H9 (cell line): Measurements from ENCODE around the gene ETV4. TPM values are rescaled to one million over a fixed set of nuclear protein-coding genes. Genes with fewer than 3 reads are reported as not detected.

Source experiments
- DNase-seq: peaks from one replicate; pipeline ENCODE4 v3.0.0-alpha.2; 2017
- H2AFZ ChIP-seq: one replicate; pipeline ENCODE4 v1.6.1; 2013; ENCODE audit warnings: mild to moderate bottlenecking, low read length, control low read depth, moderate library complexity
- H2AK5ac ChIP-seq: 2 replicates; pipeline ENCODE4 v1.6.1; 2013; ENCODE audit warnings: low read length, control low read depth, mixed read lengths; ENCODE audit not compliant: insufficient read length
- H2BK120ac ChIP-seq: one replicate; pipeline ENCODE4 v1.6.1; 2013; ENCODE audit warnings: low read depth, mild to moderate bottlenecking, low read length, control low read depth, inconsistent platforms; ENCODE audit not compliant: poor library complexity, severe bottlenecking
- H2BK12ac ChIP-seq: 2 replicates; pipeline ENCODE4 v1.6.1; 2013; ENCODE audit warnings: low read length, control low read depth, mixed read lengths, low read depth; ENCODE audit not compliant: insufficient read length
- H2BK15ac ChIP-seq: 2 replicates; pipeline ENCODE4 v1.6.1; 2013; ENCODE audit warnings: low read depth, low read length, control low read depth
- H2BK20ac ChIP-seq: one replicate; pipeline ENCODE4 v1.6.1; 2013; ENCODE audit warnings: low read depth, mild to moderate bottlenecking, low read length, control low read depth, inconsistent platforms; ENCODE audit not compliant: poor library complexity, severe bottlenecking
- H2BK5ac ChIP-seq: 2 replicates; pipeline ENCODE4 v1.6.1; 2013; ENCODE audit warnings: low read length, control low read depth, mixed read lengths; ENCODE audit not compliant: insufficient read length
- H3K14ac ChIP-seq: 2 replicates; pipeline ENCODE4 v1.6.1; 2013; ENCODE audit warnings: low read length, control low read depth; ENCODE audit not compliant: insufficient read depth
- H3K18ac ChIP-seq: 2 replicates; pipeline ENCODE4 v1.6.1; 2013; ENCODE audit warnings: low read depth, mild to moderate bottlenecking, mixed read lengths, low read length, control low read depth; ENCODE audit not compliant: insufficient read length
- H3K23ac ChIP-seq: 2 replicates; pipeline ENCODE4 v1.6.1; 2013; ENCODE audit warnings: low read length, control low read depth, mixed read lengths, low read depth; ENCODE audit not compliant: insufficient read length
- H3K23me2 ChIP-seq: 2 replicates; pipeline ENCODE4 v1.6.1; 2013; ENCODE audit warnings: low read depth, mild to moderate bottlenecking, mixed read lengths, low read length, control low read depth; ENCODE audit not compliant: insufficient read length, poor library complexity, severe bottlenecking
- H3K27ac ChIP-seq: 2 replicates; pipeline ENCODE4 v1.5.1; 2013; ENCODE audit warnings: low read length, control low read depth, mixed read lengths, low read depth; ENCODE audit not compliant: insufficient read length
- H3K27me3 ChIP-seq: 2 replicates; pipeline ENCODE4 v1.6.1; 2013; ENCODE audit warnings: low read length, control low read depth, inconsistent platforms; ENCODE audit not compliant: insufficient read depth
- H3K4ac ChIP-seq: 2 replicates; pipeline ENCODE4 v1.6.1; 2013; ENCODE audit warnings: low read depth, mild to moderate bottlenecking, control low read depth, inconsistent platforms, low read length, moderate library complexity
- H3K4me1 ChIP-seq: 2 replicates; pipeline ENCODE4 v1.6.1; 2013; ENCODE audit warnings: low read length, control low read depth, inconsistent platforms; ENCODE audit not compliant: insufficient read depth
- H3K4me2 ChIP-seq: 2 replicates; pipeline ENCODE4 v1.6.1; 2013; ENCODE audit warnings: low read length, control low read depth, mixed read lengths; ENCODE audit not compliant: insufficient read length, insufficient read depth
- H3K56ac ChIP-seq: 2 replicates; pipeline ENCODE4 v1.6.1; 2013; ENCODE audit warnings: low read depth, mild to moderate bottlenecking, mixed read lengths, low read length, control low read depth; ENCODE audit not compliant: insufficient read length
- H3K79me1 ChIP-seq: 2 replicates; pipeline ENCODE4 v1.6.1; 2013; ENCODE audit warnings: low read depth, mild to moderate bottlenecking, moderate library complexity, low read length, control low read depth, inconsistent platforms; ENCODE audit not compliant: insufficient read depth, poor library complexity, severe bottlenecking
- H3K79me2 ChIP-seq: 2 replicates; pipeline ENCODE4 v1.6.1; 2013; ENCODE audit warnings: low read length, control low read depth, inconsistent platforms; ENCODE audit not compliant: insufficient read depth
- H3K9ac ChIP-seq: 2 replicates; pipeline ENCODE4 v1.6.1; 2013; ENCODE audit warnings: low read length, control low read depth, mixed read lengths; ENCODE audit not compliant: insufficient read length; ENCODE audit errors: extremely low read depth
- H3K9me3 ChIP-seq: one replicate; pipeline ENCODE4 v1.6.1; 2013; ENCODE audit warnings: low read depth, low read length, inconsistent platforms; ENCODE audit not compliant: control insufficient read depth
- H3T11ph ChIP-seq: one replicate; pipeline ENCODE4 v1.6.1; 2013; ENCODE audit warnings: mild to moderate bottlenecking, low read length, control low read depth, inconsistent platforms
- H4K20me1 ChIP-seq: one replicate; pipeline ENCODE4 v1.6.1; 2013; ENCODE audit not compliant: control insufficient read depth, insufficient read length, insufficient read depth
- H4K5ac ChIP-seq: 2 replicates; pipeline ENCODE4 v1.6.1; 2013; ENCODE audit warnings: low read depth, mild to moderate bottlenecking, mixed read lengths, low read length, control low read depth; ENCODE audit not compliant: insufficient read length
- H4K8ac ChIP-seq: replicated peaks from 2 replicates; pipeline ENCODE4 v1.6.1; 2013; ENCODE audit warnings: low read length, control low read depth, mixed read lengths, low read depth; ENCODE audit not compliant: insufficient read length
- H4K91ac ChIP-seq: 2 replicates; pipeline ENCODE4 v1.6.1; 2013; ENCODE audit warnings: low read depth, mild to moderate bottlenecking, moderate library complexity, mixed read lengths, low read length, control low read depth; ENCODE audit not compliant: insufficient read length
- H3K27ac Mint-ChIP-seq, 3 experiments: 2 replicates in 2 of 3; 3 replicates in 1 of 3; pipeline ENCODE4 v1.8.0; 2020 to 2021; ENCODE audit warnings: mixed read lengths in 3 of 3, mild to moderate bottlenecking in 1 of 3, moderate library complexity in 1 of 3
- H3K27me3 Mint-ChIP-seq: 2 replicates; pipeline ENCODE4 v1.8.0; 2021; ENCODE audit warnings: low read depth, mild to moderate bottlenecking, moderate library complexity, mixed read lengths
- H3K36me3 Mint-ChIP-seq, 3 experiments: 2 replicates in 2 of 3; 3 replicates in 1 of 3; pipeline ENCODE4 v1.8.0; 2020 to 2021; ENCODE audit warnings: low read depth in 3 of 3, mixed read lengths in 3 of 3; ENCODE audit not compliant: insufficient read depth in 1 of 3
- H3K4me1 Mint-ChIP-seq, 2 experiments: 2 replicates each; pipeline ENCODE4 v1.8.0; 2020; ENCODE audit warnings: mixed read lengths in 2 of 2
- H3K4me3 Mint-ChIP-seq, 2 experiments: 2 replicates in 1 of 2; 3 replicates in 1 of 2; pipeline ENCODE4 v1.8.0; 2020 to 2021; ENCODE audit warnings: mild to moderate bottlenecking in 2 of 2, mixed read lengths in 2 of 2, moderate library complexity in 1 of 2
- H3K9me3 Mint-ChIP-seq, 2 experiments: 2 replicates in 1 of 2; 3 replicates in 1 of 2; pipeline ENCODE4 v1.8.0; 2020; ENCODE audit warnings: mild to moderate bottlenecking in 2 of 2, mixed read lengths in 2 of 2, moderate library complexity in 1 of 2
- WGBS: extraction: QIAGEN DNeasy Blood & Tissue Kit; methylation state at CpG from one replicate; pipeline ENCODE4 v1.1.7; 2013; ENCODE audit warnings: missing lambda C conversion rate, low lambda C conversion rate, mixed read lengths; ENCODE audit not compliant: insufficient read length; ENCODE audit errors: extremely low coverage; 5-methylcytosine and 5-hydroxymethylcytosine counted together
- total RNA-seq: library from RNA; stranded (reverse); gene quantifications from 2 replicates; pipeline ENCODE4 v1.2.1, GENCODE V29; 2021
- TF ChIP-seq, protein P1 (sequence below): fragments of 200-600 bp; sonication (generic); conservative IDR thresholded peaks from 3 replicates; pipeline ENCODE4 v1.8.0; 2021; ENCODE audit warnings: antibody characterized with exemption, mild to moderate bottlenecking

The ETV4 gene
- total RNA-seq, 1 experiment from 2014 or later: 74.4 TPM

DNA sequence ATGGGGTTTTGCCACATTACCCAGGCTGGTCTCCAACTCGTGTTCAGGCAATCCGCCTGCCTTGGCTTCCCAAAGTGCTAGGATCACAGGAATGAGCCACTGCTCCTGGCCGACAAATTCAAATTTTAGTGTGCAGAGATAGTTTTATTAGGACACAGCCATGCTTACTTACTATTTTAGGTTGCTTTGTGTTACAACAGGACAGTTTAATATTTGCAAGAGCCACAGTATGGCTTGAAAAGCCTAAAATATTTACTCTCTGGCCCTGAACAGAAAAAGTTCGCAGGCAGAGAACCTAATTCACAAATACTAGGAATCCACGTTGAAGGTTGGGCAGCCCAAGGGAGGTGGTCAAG, 12.6 kb upstream of the ETV4 start:
- H3K79me1 ChIP-seq: no peaks in the 10 kb centered on the region
- Mint-ChIP-seq H3K27ac (no peak overlapping the region; a peak in 1 of 7 replicates), H3K4me3 (no peak overlapping the region), H3K4me1 (peaks cover 46 to 47% of the 10 kb centered on the region in 2 experiments), H3K36me3 (peaks cover 0 to 4% (median 1%) of the 10 kb centered on the region in 3 experiments; a peak in 2 of 7 replicates), H3K27me3 (peaks cover 32% of the 10 kb centered on the region), H3K9me3 (peaks cover 0 to 3% of the 10 kb centered on the region in 2 experiments; a peak in 2 of 5 replicates)
- H2BK120ac ChIP-seq: no peak overlapping the region
- H4K8ac ChIP-seq: no peak overlapping the region
- no peak for DNase-seq
- no peak overlapping the region for H3K9ac ChIP-seq
- H3K27ac ChIP-seq: no peak overlapping the region
- H2AK5ac ChIP-seq: no peak overlapping the region
- no peak overlapping the region for H3K18ac ChIP-seq
- H3K9me3 ChIP-seq: no peaks in the 10 kb centered on the region
- no peak overlapping the region for H4K91ac ChIP-seq
- no peak overlapping the region for H2AFZ ChIP-seq
- no peaks in the 10 kb centered on the region for H3K23me2 ChIP-seq
- peaks cover 22% of the 10 kb centered on the region for H3K4me1 ChIP-seq
- no peaks in the 10 kb centered on the region; the same call in 1 of the 2 replicates for H3K27me3 ChIP-seq
- no peak overlapping the region for H4K5ac ChIP-seq
- H3T11ph ChIP-seq: no peak overlapping the region
- no CpG with 5 or more reads among the region's 5 CpGs for WGBS
- H3K79me2 ChIP-seq: no peaks in the 10 kb centered on the region
- H3K14ac ChIP-seq: peak overlapping the region; percentile 49; the same call in 1 of the 2 replicates
- no peak overlapping the region for H3K23ac ChIP-seq
- H3K56ac ChIP-seq: no peak overlapping the region
- no peak overlapping the region for H2BK5ac ChIP-seq
- no peak overlapping the region for H3K4me2 ChIP-seq
- no peak overlapping the region for H2BK15ac ChIP-seq
- TF ChIP-seq, protein P1, sequence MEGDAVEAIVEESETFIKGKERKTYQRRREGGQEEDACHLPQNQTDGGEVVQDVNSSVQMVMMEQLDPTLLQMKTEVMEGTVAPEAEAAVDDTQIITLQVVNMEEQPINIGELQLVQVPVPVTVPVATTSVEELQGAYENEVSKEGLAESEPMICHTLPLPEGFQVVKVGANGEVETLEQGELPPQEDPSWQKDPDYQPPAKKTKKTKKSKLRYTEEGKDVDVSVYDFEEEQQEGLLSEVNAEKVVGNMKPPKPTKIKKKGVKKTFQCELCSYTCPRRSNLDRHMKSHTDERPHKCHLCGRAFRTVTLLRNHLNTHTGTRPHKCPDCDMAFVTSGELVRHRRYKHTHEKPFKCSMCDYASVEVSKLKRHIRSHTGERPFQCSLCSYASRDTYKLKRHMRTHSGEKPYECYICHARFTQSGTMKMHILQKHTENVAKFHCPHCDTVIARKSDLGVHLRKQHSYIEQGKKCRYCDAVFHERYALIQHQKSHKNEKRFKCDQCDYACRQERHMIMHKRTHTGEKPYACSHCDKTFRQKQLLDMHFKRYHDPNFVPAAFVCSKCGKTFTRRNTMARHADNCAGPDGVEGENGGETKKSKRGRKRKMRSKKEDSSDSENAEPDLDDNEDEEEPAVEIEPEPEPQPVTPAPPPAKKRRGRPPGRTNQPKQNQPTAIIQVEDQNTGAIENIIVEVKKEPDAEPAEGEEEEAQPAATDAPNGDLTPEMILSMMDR: no peak
- no peak overlapping the region for H3K4ac ChIP-seq
- no peaks in the 10 kb centered on the region for H4K20me1 ChIP-seq
- H2BK20ac ChIP-seq: no peak overlapping the region
- no peak overlapping the region for H2BK12ac ChIP-seq
